ENCODE measurements around the gene ATAD2B. TPM values are rescaled to one million over a fixed set of nuclear protein-coding genes. Genes with fewer than 3 reads are reported as not detected.

ATAD2B gene
- total and polyA plus RNA-seq, 2 of the 8 experiments (the other 6 are each of a cell fraction or from before 2014, with no cell fraction given), result 3.4 to 16.1 TPM

DNA sequence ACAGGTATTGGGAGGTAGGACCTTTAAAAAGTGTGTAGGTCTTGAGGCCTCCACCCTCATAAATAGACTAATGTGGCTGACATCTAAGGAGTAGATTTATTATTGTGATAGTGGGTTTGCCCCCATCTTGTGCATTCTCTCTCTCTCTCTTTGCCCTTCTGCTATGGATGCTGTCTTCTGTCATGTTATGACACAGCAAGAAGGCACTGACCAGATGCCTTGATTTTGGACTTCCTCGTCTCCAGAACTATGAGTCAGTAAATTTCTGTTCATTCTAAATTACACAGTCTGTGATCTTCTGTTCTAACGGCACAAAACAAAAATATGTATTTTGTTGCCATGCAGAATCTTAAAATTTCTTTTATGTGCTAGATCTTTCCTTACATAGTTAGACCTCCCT is 66.9 kb downstream of the ATAD2B start:
- H3K4me2 ChIP-seq (ENCODE audit: insufficient read depth in 1 of 2, low read depth in 2 of 2, low read length in 2 of 2), result no peak overlapping the region
- POLR2A ChIA-PET (ENCODE audit: partially characterized antibody), result no interaction called here

More for the DNA sequence above, 66.9 kb downstream of the ATAD2B start:
- FAIRE-seq, result no peak
- no peak overlapping the region for H2BK5ac ChIP-seq (ENCODE audit: low read depth, low read length)
- no peak overlapping the region for H3K9ac ChIP-seq (replicated peaks in 1 of 4; ENCODE audit: extremely low read depth in 1 of 4, low read depth in 3 of 4, low read length in 3 of 4)
- H3K23ac ChIP-seq (ENCODE audit: insufficient read length), result no peak overlapping the region
- H3K4me1 ChIP-seq (replicated peaks in 1 of 4; ENCODE audit: control insufficient read depth in 3 of 4, insufficient read depth in 4 of 4, low read length in 3 of 4), result peaks cover 0 to 4% (median 1%) of the 10 kb centered on the region in 4 experiments; a peak in 3 of 7 replicates
- H2BK15ac ChIP-seq (ENCODE audit: low read length), result no peak overlapping the region
- no peaks in the 10 kb centered on the region for H4K20me1 ChIP-seq (replicated peaks in 1 of 2; ENCODE audit: control insufficient read depth in 1 of 2, insufficient read depth in 2 of 2, low read length in 2 of 2)
- peaks cover 0 to 3% (median 0%) of the 10 kb centered on the region in 4 experiments; a peak in 5 of 8 replicates for H3K36me3 ChIP-seq (ENCODE audit: control insufficient read depth in 2 of 4, insufficient read depth in 4 of 4, low read length in 3 of 4)
- no peak overlapping the region for H4K8ac ChIP-seq (ENCODE audit: extremely low read depth, insufficient read depth, low read length)
- H3K23me2 ChIP-seq (ENCODE audit: low read depth, low read length), result no peaks in the 10 kb centered on the region
- CTCF ChIA-PET (ENCODE audit: partially characterized antibody), result no interaction called here
- DNase-seq (ENCODE audit: low read depth in 1 of 2, low spot score in 2 of 2), result no peak
- no peaks in the 10 kb centered on the region for H3K27me3 ChIP-seq (replicated peaks in 1 of 4; ENCODE audit: control insufficient read depth in 3 of 4, extremely low read depth in 1 of 4, insufficient read depth in 3 of 4, low read length in 3 of 4)
- no peak overlapping the region for H4K5ac ChIP-seq (ENCODE audit: insufficient read length, low read depth, low read length)
- no peak overlapping the region for H3K14ac ChIP-seq (ENCODE audit: insufficient read length)
- H3K18ac ChIP-seq (ENCODE audit: extremely low read depth, low read length), result no peak overlapping the region
- H2BK20ac ChIP-seq (ENCODE audit: low read length), result no peak overlapping the region
- H3K4ac ChIP-seq (replicated peaks; ENCODE audit: insufficient read length, low read depth, low read length), result no peak overlapping the region
- H3K27ac ChIP-seq (ENCODE audit: low read depth, low read length), result no peak overlapping the region
- no peak overlapping the region for H2AFZ ChIP-seq (ENCODE audit: low read length)
- 84% methylated on average over 2 of the region's 2 CpGs; no CpG with 5 or more reads in 1 of the 2 experiments for WGBS, 2 experiments (ENCODE audit: extremely low coverage in 1 of 2, insufficient coverage in 1 of 2, insufficient read length in 1 of 2, insufficient replicate concordance in 2 of 2, low coverage in 1 of 2, low lambda C conversion rate in 2 of 2, missing lambda C conversion rate in 1 of 2)
- no peaks in the 10 kb centered on the region for H3K9me3 ChIP-seq (ENCODE audit: insufficient read depth in 2 of 2, low read depth in 1 of 2, low read length in 1 of 2)
- no peak overlapping the region for H2BK120ac ChIP-seq (replicated peaks; ENCODE audit: low read depth, low read length)
- no peaks in the 10 kb centered on the region for H3K79me2 ChIP-seq (ENCODE audit: control insufficient read depth in 1 of 2, insufficient read depth in 2 of 2, low read length in 2 of 2)
- no peak overlapping the region for H2AK5ac ChIP-seq (ENCODE audit: low read depth, low read length)
- no peaks in the 10 kb centered on the region for H3K79me1 ChIP-seq (ENCODE audit: low read depth, low read length)
- H3K56ac ChIP-seq (replicated peaks; ENCODE audit: insufficient read length, low read depth, low read length), result no peak overlapping the region
- no peak overlapping the region for H3K4me3 ChIP-seq (ENCODE audit: extremely low read depth in 1 of 4, insufficient read depth in 2 of 4, low read depth in 3 of 4, low read length in 4 of 4)
- H2BK12ac ChIP-seq (ENCODE audit: low read depth, low read length), result no peak overlapping the region
- H4K91ac ChIP-seq (replicated peaks; ENCODE audit: insufficient read length, low read length), result no peak overlapping the region
- TF ChIP-seq TBP (IDR thresholded peaks at IDR 0.05; ENCODE audit: low read depth, low read length) (no peak), GTF2F1 (IDR thresholded peaks at IDR 0.05; ENCODE audit: borderline replicate concordance, low read depth, low read length) (no peak)

Measured in H1 (cell line).